DOHH2 (cell line): ENCODE data around the gene SFXN5.

Source experiments
- EZH2phosphoT487 ChIP-seq: fragments of 200-600 bp; sonication (generic); IDR thresholded peaks from 2 replicates; pipeline ENCODE4 v1.6.1; 2017; ENCODE audit warnings: borderline replicate concordance, mild to moderate bottlenecking, antibody characterized with exemption, low read length, moderate library complexity, mixed read lengths
- TF ChIP-seq, protein P1 (sequence below): fragments of 200-600 bp; sonication (generic); IDR thresholded peaks from one replicate; pipeline ENCODE4 v1.5.1; 2014; ENCODE audit warnings: antibody characterized with exemption, mild to moderate bottlenecking, low read depth, low read length; ENCODE audit not compliant: poor library complexity, severe bottlenecking

DNA sequence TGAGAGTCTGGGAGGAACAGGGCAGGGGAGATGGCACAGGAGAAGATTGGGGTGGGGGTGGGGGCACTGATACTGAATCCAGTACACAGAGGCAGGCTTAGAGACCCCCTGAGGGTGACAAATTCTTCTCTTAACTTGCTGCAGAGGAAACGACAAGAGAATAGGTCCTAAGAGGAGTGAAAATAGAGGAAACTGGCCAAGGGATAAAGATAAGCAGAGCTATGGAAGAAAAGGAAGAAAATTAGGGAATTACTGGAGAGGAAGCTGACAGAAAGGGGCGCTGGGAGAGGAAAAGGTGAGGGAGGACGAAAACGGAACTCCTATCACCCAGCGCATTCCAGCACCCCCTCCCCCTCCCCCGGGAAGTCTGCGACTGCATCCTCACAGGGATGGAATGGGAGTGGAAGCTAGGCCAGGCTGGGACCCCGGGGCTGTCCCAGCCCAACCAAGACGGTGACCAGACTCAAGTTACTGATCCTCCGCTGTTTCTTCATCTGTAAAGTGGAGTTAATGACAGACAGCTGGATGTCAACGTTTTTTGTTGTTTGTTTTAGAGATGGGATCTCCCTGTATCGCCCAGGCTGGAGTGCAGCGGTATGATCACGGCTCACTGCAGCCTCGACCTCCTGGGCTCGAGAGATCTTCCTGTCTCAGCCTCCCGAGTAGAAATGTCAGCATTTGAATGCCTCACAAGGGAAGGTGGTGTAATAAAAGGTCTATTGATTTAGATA lies 156.8 kb downstream of the SFXN5 start:
- TF ChIP-seq, protein P1, sequence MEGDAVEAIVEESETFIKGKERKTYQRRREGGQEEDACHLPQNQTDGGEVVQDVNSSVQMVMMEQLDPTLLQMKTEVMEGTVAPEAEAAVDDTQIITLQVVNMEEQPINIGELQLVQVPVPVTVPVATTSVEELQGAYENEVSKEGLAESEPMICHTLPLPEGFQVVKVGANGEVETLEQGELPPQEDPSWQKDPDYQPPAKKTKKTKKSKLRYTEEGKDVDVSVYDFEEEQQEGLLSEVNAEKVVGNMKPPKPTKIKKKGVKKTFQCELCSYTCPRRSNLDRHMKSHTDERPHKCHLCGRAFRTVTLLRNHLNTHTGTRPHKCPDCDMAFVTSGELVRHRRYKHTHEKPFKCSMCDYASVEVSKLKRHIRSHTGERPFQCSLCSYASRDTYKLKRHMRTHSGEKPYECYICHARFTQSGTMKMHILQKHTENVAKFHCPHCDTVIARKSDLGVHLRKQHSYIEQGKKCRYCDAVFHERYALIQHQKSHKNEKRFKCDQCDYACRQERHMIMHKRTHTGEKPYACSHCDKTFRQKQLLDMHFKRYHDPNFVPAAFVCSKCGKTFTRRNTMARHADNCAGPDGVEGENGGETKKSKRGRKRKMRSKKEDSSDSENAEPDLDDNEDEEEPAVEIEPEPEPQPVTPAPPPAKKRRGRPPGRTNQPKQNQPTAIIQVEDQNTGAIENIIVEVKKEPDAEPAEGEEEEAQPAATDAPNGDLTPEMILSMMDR, result no peak
- TF ChIP-seq EZH2phosphoT487, result no peak
